ENCODE measurements around the gene ANO6. TPM values are rescaled to one million over a fixed set of nuclear protein-coding genes. Genes with fewer than 3 reads are reported as not detected.
A peak's percentile ranks its signal among the peaks of the same experiment; 100 is the strongest.
"Not testable (repeated sequence)": the region's sequence is repeated elsewhere in the genome, so short reads cannot be mapped to it uniquely, and the experiment has no call there.

ANO6 gene
- polyA plus RNA-seq, 3 donors: 62.1 to 77.1 (median 71.3) TPM

- peak in 1 of 11 donors; percentile 14 for DNase-seq (ENCODE audit: extremely low read depth in 1 of 11, low read depth in 9 of 11, low spot score in 4 of 11)
Measured at GRCh38 chr12:45260104-45260815, 44.4 kb downstream of the ANO6 start.

- no peak for DNase-seq (ENCODE audit: extremely low read depth in 1 of 11, low read depth in 9 of 11, low spot score in 4 of 11)
Measured at GRCh38 chr12:45260854-45261253, 45.0 kb downstream of the ANO6 start.

DNA sequence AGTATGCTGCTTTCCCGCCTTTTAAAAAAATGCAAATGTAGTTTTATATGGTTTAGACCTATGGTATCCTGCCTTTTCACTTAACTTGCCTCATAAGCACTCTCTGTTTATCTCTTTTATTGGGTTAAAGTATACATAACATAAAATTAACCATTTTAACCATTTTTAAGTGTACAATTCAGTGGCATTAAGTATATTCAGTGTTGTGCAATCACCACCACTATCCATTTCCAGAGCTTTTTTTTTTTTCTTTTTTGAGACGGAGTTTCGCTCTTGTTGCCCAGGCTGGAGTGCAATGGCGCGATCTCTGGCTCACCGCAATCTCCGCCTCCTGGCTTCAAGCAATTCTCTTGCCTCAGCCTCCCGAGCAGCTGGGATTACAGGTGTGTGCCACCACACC lies 46.3 kb downstream of the ANO6 start:
- not testable (repeated sequence) for DNase-seq (ENCODE audit: extremely low read depth in 1 of 11, low read depth in 9 of 11, low spot score in 4 of 11)

- no peak for DNase-seq (ENCODE audit: extremely low read depth in 1 of 11, low read depth in 9 of 11, low spot score in 4 of 11)
Measured at GRCh38 chr12:45263587-45263986, 47.7 kb downstream of the ANO6 start.

DNA sequence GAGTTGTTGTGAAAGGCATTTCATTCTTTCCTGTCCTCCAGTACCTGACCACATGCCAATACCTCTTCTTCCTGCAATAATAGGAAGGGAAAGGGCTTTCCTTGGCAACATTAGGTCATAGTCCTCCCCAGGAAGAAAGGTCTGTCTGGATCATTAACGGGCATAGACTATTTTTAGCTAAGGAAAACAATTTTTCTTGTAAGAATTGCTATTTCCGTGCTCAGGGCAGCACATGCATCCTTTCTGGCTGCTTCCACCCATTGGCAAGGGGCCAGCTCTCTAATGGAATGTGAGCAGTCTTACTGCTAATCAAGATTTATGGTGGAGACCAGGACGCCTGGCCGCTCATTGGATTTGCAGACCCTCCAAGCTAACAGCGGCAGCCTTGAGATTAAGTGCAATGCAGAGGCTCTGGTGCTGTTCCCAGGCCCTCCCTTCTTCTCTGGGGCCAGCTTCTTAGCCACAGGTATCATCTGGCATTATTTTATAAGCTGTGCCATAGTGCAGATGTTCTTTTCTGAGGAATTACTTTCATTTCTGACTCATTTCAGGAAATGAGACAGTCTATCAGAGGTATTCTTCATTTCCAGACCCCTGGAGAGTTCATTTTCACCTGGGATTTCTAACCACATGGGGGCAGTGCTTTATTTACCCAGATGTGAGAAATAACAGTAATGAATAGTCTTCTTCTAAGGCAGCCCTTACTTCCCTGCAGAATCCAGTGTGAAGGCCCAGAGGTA lies 52.9 kb downstream of the ANO6 start:
- peak; percentile 79 to 94 (median 86) for DNase-seq (ENCODE audit: extremely low read depth in 1 of 11, low read depth in 9 of 11, low spot score in 4 of 11)

- no peak for DNase-seq (ENCODE audit: extremely low read depth in 1 of 11, low read depth in 9 of 11, low spot score in 4 of 11)
Measured at GRCh38 chr12:45269412-45269751, 53.5 kb downstream of the ANO6 start.

DNA sequence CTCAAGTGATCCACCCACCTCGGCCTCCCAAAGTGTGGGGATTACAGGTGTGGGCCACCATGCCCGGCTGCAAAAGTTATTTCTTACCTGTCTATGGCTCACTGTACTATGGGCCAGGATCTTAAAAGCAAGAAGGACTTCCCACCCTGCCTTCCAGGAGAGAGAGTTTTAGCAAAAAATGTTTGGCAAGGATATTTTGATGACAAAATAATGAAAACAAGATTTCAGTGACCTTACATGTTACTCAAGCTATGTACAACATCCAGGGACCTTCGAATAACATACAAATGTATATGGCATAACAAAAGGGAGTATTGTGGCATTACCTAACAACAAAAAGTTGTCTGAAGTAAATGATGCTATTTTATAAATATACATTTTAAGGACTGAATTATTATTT lies 55.1 kb downstream of the ANO6 start:
- no peak for DNase-seq (ENCODE audit: extremely low read depth in 1 of 11, low read depth in 9 of 11, low spot score in 4 of 11)

GRCh38 chr12:45273717-45274271 lies 57.9 kb downstream of the ANO6 start:
- no peak for DNase-seq (ENCODE audit: extremely low read depth in 1 of 11, low read depth in 9 of 11, low spot score in 4 of 11)

DNA sequence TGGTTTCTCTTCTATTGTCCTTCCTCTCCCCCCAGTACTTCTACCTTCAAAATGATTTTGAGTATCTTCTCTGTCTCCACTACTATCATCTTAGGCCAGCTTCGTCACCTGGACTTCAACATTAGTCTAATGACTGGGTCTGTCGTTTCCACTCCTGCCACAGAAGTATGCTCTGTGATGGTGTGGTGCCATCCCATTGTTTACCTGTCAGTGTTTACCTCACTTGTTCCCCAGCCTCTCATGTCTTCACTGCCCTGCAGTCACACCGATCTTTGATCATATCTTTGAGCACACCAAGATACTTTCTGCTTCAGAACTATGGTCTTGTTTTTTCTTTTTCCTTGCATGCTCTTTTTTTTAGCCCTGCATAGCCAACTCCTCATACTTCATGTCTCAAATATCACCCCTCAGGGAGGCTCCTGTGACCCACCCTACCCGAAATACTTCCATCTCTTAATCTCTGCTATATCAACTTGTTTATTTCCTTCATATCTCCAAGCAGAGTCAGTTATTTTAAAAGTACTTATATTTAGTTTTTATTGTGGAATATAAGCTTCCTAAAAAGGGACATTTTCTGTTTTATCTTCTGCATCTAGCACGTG lies 60.4 kb downstream of the ANO6 start:
- no peak for DNase-seq (ENCODE audit: extremely low read depth in 1 of 11, low read depth in 9 of 11, low spot score in 4 of 11)

GRCh38 chr12:45278447-45278846 lies 62.6 kb downstream of the ANO6 start:
- DNase-seq (ENCODE audit: extremely low read depth in 1 of 11, low read depth in 9 of 11, low spot score in 4 of 11): no peak

GRCh38 chr12:45279931-45280830 lies 64.3 kb downstream of the ANO6 start:
- DNase-seq (ENCODE audit: extremely low read depth in 1 of 11, low read depth in 9 of 11, low spot score in 4 of 11): no peak

DNA sequence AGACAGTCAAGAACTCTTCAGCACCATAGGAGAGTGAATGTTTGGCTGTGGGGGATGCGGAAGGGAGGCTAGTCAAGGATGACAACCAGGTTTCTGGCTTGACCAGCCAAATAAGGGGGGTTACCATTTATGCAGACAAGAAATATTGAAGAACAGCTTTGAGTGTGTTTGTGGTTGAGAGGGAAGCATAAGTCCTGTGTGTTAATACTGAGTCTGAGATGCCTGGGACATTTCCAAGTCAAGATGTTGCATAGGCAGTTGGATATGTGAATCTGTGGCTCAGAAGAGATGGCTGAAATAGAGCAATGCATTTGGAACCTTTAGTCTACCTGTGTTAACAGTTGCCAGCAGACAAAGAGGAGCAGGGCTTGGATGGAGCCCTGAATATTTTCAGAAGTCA lies 66.1 kb downstream of the ANO6 start:
- DNase-seq (ENCODE audit: extremely low read depth in 1 of 11, low read depth in 9 of 11, low spot score in 4 of 11): no peak

- no peak for DNase-seq (ENCODE audit: extremely low read depth in 1 of 11, low read depth in 9 of 11, low spot score in 4 of 11)
Measured at GRCh38 chr12:45282411-45282810, 66.5 kb downstream of the ANO6 start.

DNA sequence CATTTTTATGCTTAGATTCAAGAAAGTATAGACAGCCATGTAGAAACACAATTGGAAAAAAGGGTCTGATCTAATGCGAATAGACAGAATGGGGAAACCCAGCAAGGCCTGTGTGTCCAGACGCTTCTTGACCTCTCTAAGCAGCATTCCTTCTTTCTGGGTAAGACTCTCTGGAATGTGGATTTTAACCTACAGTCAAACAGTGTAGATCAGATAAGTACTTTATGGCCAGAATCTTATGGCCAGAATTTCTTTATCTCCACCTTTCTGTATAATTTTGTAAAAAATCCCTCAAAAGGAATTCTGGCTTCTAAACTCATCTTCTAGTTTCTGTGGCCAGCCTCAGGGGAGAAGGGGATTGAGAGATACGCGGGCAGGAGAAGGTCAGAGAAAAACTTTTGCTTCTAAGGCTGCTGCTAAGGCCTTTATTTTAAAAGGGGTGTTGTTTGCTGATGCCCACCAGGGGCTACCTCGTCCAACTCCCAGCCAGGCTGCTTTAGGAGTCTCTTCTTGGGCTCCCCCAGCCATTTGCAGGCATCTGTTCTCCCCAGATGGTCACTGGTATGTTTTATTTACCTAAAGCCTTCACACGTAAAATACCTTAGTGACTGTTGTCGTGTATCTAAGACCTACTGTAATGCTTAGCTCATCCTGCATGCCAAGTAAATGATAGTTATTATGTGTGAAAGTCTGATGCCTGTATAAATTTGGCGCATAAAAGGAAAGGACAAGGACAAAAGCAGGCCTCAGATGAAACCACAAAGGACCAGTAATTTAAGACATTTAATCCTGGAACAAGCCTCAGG lies 68.4 kb downstream of the ANO6 start:
- DNase-seq (ENCODE audit: extremely low read depth in 1 of 11, low read depth in 9 of 11, low spot score in 4 of 11): no peak

DNA sequence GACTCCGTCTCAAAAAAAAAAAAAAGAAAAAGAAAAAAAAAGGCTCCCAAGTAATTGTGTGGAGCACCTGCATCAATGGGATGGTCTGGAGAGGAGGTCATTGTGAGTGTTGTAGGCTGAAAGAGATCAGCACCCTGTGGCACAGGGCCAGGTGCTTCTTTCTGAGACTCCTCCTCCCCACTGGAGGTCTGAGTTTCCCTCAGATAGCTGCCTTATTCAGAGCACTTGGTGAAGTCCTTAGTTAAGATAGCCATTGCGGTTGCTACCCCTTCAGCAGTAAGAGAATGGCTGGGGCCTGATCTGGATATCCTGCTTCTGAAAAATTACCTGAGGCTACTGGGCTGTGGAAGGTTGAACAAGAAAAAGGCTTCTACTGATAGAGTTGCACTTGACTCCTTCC lies 69.8 kb downstream of the ANO6 start:
- DNase-seq (ENCODE audit: extremely low read depth in 1 of 11, low read depth in 9 of 11, low spot score in 4 of 11): no peak

DNA sequence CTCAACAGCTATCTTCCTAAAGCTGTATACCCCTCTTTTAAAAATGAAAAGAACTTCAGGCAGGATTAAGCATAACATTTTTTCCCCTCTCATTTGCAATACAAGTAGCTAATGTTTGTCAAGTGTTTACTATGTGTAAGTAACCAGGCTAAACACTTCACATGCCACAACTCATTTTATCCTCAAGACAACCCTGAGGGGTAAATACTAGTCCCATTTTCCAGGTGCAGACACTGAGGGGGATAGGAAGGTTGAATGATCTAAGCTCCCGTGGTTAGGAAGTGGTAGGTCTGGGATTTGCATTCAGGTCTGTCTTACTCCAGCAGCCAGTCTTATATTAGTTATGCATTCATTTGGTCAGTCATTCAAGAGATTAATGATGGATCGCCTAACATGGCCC lies 70.7 kb downstream of the ANO6 start:
- DNase-seq (ENCODE audit: extremely low read depth in 1 of 11, low read depth in 9 of 11, low spot score in 4 of 11): no peak

DNA sequence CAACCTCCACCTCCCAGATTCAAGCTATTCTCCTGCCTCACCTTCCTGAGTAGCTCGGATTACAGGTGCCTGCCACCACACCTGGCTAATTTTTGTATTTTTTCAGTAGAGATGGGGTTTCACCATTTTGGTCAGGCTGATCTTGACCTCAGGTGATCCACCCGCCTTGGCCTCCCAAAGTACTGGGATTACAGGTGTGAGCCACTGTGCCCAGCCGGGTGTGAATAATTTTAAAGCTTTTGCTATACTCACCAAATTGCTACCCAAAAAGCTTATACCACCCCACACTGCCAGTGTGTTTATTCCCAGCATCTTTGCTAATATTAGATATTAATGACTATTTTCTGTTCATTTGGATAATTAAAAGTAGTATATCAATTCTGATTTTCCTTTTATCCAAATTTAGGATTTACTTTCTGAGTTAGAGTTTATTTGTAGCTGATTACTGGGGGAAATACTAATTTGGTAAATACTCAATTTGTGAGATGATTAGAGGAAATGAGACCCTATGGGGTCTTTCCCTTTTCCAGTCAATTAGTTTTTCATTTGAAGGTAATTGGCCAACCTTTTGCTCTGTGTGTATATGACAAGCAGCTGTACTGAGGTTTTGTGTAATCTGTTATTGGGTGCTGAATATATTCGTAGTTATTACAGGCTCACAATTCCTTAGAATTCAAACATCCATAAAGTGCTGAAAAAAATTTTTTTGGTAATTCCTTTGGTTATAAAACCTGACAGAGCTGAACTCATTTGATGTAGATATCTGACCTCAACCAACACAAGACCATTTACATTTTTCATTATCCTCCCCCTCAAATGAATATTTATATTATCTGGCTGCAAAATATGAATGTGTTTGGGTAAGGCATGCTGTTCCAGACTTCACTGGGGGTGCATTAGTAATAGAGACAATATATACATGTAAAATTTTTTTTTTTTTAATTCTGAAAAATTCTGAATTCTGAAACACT lies 73.6 kb downstream of the ANO6 start:
- no peak for DNase-seq (ENCODE audit: extremely low read depth in 1 of 11, low read depth in 9 of 11, low spot score in 4 of 11)
